ENCODE results near the gene TACC3.

TACC3 gene

DNA sequence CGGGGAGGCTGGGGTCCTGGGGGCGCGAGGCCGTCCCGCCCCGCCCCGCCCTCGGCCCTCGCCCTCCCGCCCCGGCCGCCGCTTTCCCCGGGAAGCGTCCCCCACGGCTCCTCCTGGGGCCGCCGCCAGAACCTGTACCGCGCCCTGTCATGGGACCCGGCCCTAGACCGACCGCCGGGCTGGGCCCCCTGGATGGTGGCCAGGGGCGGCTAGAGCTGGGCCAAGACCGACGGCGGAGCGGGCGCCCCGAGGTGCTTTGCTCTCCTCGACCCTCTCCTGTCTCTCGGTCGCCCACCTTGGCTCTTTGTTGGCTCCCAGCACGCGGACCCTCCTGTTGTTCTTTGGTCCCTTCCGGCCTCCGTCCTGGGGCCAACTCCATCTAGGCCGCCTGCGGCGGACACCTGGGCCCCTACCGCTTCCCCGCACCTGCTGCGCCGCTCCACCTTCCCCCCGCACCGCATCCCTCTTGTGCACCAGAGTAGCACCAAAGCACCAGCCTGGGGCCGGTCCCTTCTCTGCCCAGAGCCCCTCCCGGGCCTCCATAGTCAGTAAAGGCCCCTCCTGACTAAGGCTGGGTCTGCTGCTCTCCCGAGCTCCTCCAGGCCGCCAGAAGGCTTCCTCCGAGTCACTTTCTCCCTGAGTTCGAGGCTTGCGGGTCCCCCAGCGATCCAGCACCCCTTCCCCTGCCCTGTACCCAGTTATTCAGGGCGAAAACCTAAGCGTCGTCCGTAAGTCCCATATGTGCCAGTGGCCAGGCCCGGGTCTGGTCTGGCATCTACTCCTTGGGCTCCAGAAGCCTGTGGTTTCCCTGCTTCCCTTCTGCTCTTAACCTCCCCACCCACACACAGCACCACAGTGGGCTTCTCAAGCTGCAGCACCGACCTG lies 587 bp downstream of the TACC3 start:
- DNase-seq (ENCODE audit: low read depth in 3 of 3, low spot score in 1 of 3) = no peak

DNA sequence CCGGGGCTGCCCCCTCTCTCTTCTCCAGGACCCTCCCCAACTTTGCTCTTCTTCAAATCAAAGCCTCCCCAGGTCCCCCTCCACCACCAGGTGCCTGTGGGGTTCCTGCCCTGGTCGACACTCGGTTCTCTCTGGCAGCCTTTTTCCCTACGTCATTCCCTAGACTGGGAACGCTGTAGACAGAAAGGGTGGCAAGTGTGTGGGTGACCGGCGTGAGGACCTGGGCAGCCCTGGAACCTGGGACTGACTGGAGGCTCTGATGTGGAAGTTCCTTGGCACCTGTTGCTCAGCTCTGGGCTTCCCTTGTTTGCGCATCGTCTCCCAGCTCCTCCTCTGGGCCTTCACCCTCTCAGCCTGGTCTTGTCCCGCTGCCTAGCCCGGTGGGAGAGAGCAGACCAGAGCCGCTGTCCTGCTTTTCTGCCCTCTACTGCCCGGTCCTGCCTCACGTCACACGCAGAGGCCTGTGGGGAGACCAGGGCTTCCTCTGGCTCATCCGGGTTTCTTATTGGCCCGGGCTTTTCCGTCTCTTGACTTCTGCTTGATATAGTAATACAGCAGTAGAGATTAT lies 1.3 kb downstream of the TACC3 start:
- no peak for DNase-seq (ENCODE audit: low read depth in 3 of 3, low spot score in 1 of 3)

DNA sequence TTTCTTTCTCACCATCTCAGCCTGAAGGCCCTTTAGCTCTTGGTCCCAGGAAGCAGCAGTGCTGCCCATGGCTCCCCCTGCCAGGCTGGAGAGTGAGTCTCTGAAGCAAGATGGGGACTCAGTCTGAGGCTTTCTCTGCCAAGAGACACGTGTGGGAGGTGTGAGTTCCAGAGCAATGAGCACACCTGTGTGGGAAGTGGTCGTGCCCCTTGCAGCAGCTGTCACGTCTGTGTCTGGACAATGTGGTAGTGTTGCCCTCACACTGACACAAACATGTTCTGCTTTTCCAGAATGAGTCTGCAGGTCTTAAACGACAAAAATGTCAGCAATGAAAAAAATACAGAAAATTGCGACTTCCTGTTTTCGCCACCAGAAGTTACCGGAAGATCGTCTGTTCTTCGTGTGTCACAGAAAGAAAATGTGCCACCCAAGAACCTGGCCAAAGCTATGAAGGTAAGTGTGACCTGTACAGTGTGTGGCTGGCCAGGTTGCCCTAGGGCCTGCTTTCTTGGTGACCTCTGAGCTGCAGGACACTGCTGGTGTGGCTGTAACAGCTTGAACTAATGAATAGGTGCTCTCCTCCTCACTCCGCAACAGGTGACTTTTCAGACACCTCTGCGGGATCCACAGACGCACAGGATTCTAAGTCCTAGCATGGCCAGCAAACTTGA lies 1.9 kb downstream of the TACC3 start:
- DNase-seq (ENCODE audit: low read depth in 3 of 3, low spot score in 1 of 3) = no peak

DNA sequence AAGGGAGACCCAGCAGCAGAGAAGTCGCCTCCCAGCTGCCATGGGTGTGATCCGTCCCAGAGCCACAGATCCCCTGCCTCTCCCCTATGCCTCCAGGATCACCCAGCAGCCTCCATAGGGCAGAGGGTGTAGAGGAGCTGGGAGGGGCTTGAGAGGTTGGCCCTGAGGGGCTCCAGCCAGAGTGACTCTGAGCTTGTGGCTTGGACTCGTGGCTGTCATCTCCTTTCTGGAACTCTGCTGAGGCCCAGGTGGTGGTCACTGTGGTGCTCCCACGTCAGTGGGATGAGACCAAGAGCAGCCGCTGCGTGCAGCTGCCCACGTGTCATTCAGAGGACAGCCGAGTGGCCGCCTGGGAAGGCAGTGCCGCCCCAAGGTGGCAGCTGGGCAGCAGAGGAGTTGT lies 4.2 kb downstream of the TACC3 start:
- DNase-seq (ENCODE audit: low read depth in 3 of 3, low spot score in 1 of 3) = no peak

DNA sequence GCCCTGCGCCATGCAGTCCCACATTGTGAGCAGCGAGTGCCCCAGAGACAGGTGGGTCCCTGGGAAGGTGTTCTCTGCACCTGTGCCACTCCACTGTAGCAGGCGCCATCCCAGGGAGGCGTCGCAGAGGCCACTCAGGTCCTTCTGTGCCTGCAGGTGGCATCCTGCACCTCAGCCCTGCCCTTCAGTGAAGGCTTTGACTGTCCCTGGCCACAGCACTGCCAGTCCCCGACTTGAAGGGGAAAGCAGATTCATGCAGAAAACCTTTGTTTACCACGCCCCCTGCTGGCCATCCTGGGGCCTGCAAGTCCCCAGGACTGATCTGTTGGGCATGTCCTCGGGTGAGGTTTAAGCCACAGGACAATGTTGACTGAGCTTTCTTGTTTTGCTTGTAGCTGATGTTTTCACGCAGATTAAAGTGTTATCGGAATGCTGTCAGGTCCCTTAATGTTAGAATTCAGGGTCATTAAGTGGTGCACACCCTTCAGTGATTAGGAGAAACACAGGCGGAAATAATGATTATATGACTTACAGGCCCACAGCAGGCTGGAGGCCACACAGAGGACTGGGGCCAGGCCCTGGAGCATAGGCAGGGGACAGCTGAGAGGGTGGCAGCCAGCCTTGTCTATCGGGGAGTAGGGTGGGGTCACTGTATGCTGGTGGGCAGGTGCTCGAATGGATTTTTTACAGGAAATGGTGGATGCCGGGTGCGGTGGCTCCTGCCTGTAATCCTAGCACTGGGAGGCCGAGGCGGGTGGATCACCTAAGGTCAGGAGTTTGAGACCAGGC lies 5.0 kb downstream of the TACC3 start:
- peak; percentile 80 to 92 (median 80) for DNase-seq (ENCODE audit: low read depth in 3 of 3, low spot score in 1 of 3)

DNA sequence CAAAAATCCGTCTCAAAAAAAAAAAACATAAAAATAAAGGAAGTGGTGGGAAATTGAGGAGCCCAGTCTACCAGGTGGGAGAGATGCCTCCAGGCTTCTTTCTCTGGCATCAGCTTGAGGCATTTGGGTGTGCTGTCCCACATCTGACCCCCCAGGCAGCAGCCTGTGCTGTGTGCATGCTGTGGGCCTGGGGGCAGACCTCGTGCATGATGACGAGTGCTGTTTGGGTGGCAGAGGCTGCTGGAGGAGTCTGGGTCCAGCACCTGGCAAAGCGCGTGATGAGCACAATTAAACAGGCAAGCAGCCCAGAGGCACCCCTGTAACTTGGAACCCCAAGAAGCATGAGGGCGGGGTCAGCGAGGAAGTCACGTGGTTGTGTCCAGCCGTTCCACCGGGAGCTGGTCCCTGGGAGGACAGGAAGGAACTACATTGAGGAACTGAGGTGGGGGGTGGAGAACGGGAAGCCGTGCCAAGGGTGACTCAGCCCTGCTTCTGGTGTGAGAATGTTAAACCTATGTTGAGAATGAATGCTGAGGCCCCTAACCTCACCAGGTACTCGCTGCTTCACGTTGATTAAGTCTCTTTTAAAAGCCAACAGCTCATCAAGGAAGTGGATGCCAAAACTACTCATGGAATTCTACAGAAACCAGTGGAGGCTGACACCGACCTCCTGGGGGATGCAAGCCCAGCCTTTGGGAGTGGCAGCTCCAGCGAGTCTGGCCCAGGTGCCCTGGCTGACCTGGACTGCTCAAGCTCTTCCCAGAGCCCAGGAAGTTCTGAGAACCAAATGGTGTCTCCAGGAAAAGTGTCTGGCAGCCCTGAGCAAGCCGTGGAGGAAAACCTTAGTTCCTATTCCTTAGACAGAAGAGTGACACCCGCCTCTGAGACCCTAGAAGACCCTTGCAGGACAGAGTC lies 6.1 kb downstream of the TACC3 start:
- no peak for DNase-seq (ENCODE audit: low read depth in 3 of 3, low spot score in 1 of 3)

DNA sequence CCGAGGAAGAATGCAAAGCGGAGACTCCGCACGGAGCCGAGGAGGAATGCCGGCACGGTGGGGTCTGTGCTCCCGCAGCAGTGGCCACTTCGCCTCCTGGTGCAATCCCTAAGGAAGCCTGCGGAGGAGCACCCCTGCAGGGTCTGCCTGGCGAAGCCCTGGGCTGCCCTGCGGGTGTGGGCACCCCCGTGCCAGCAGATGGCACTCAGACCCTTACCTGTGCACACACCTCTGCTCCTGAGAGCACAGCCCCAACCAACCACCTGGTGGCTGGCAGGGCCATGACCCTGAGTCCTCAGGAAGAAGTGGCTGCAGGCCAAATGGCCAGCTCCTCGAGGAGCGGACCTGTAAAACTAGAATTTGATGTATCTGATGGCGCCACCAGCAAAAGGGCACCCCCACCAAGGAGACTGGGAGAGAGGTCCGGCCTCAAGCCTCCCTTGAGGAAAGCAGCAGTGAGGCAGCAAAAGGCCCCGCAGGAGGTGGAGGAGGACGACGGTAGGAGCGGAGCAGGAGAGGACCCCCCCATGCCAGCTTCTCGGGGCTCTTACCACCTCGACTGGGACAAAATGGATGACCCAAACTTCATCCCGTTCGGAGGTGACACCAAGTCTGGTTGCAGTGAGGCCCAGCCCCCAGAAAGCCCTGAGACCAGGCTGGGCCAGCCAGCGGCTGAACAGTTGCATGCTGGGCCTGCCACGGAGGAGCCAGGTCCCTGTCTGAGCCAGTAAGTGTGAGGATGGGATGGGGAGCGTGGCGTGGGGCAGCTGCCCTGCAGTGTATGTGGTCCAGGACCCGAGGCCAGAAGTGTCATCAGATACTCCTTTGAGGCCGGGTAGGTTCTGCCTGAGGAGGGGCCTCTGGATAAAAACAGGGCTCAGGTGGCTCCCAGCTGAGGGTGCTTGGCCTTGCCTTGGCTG lies 7.0 kb downstream of the TACC3 start:
- DNase-seq (ENCODE audit: low read depth in 3 of 3, low spot score in 1 of 3) = no peak

DNA sequence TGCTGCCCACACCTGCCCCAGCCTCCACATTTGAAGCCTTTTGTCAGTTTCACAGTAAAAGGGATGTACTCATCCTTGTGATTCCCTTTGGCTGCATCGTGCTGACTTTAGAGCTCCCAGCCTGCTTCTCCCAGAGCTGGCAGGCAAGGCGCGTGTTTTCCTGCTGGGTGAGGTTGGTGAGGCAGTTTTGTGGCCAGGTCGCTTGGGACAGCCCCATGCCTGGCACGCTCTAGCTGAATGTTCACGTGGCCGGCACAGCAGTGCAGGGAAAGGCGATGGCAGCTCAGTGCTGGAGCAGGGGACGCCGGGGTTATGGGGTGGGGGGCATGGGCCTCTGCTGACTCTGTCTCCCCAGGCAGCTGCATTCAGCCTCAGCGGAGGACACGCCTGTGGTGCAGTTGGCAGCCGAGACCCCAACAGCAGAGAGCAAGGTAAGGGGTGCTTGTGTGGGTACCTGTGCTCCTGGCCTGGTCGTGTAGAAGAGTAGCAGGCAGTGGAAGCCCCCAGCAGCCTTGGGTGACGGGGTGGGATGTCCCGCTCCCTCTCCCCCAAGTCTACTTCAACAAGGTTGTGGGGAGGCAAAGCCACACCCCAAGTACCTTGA lies 9.3 kb downstream of the TACC3 start:
- DNase-seq (ENCODE audit: low read depth in 3 of 3, low spot score in 1 of 3) = no peak

DNA sequence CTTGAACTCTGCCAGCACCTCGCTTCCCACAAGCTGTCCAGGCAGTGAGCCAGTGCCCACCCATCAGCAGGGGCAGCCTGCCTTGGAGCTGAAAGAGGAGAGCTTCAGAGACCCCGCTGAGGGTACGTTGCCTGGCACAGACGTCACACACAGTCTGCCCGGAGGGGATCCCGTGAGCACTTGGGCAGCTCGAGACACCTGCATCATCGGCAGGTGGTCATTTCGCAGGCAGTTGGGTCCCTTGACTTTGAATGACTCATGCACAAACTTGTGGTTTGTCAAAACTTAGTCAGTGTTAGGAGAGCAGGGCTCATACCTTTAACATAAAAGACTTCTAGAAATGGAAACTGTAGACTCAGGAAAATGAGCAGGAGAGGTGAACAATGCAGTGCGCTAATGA lies 9.9 kb downstream of the TACC3 start:
- no peak for DNase-seq (ENCODE audit: low read depth in 3 of 3, low spot score in 1 of 3)

DNA sequence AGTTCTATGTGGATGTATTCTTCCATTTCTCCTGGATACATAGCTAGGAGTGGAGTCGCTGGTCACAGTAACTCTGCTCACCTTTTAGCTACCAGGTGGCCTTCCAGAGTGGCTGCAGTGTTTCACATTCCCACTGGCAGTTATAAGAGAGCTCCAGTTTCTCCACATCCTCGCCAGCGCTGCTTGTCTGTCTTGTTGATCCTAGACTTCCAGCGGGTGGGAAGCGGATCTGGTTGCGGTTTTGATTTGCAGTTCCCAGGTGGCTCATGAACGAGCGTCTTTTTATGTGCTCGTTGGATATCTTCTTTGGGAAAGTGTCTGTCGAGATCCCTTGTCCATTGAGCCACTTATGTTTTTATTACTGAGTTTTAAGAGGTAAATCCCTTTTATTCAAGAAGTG lies 11.6 kb downstream of the TACC3 start:
- no peak for DNase-seq (ENCODE audit: low read depth in 3 of 3, low spot score in 1 of 3)

DNA sequence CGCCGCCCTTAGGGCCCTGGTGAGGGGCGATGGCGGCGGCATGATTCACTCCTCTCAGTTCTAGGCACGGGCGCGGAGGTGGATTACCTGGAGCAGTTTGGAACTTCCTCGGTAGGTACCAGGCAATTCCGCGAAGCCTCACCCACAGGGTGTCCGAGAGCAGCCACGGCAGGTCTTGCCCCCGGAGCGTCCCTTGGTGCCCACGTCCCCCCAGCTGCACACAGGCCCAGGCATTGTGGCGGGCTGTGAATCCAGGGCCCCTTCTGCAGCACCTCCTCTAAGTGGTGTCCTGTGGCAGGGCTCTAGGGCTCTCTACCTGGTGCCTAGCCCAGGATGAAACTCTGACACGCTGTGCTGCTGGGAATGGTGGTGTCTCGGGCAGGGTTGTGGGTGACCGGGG lies 13.9 kb downstream of the TACC3 start:
- DNase-seq (ENCODE audit: low read depth in 3 of 3, low spot score in 1 of 3) = no peak

DNA sequence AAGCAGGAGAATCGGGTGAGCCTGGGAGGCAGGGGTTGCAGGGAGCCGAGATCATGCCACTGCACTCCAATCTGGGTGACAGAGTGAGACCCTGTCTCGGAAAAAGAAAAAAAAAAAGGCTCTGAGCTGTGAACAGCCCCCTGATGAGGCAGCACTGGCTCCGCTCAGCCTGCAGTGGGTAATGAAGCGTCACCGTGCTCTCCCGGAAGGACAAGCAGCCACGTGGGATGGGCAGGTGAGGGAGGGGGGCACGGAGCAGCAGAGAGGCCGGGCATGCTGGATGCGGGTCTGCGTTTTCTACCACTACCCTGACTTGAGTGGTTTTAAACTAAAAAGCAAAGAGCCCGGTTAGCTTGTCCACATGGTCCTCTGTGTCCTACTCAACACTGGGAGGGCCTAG lies 15.5 kb downstream of the TACC3 start:
- DNase-seq (ENCODE audit: low read depth in 3 of 3, low spot score in 1 of 3) = no peak

DNA sequence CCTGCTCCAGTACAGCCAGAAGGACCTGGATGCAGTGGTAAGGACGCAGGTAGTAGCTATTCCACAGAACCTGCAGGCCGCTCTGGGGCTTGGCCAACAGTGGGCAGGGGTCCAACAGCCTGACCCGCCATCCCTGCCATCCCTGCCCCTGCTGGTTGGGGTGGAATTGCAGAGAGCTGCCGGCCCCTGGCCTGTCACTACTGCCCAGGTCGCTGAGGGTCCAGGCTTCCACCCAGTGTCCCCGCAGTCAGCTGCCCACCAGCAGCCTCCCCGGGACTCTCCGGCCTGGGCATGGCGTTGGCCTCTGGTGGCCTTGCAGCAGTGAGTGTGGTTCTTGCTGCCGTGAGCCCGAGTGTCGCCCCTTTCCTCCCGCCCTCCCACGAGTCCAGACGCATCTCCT lies 16.3 kb downstream of the TACC3 start:
- no peak for DNase-seq (ENCODE audit: low read depth in 3 of 3, low spot score in 1 of 3)

DNA sequence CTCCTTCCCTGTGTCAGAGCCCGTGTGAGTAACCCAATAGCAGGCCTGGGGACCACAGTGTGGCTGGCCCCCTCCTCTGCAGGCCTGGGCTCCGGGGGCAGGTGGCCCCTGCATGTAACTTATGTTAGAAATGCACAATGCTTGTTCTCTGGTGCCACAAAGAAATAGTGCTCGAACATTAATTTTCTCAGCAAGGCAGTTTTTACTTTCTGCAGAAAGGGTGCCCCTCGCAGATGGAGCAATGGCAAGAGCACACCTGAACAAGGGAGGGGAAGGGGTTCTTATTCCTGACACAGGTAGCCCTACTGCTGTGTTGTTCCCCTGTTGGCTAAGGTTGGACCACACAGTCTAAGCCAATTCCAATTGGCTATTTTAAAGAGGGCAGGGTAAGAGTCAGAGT lies 17.1 kb downstream of the TACC3 start:
- DNase-seq (ENCODE audit: low read depth in 3 of 3, low spot score in 1 of 3) = no peak

DNA sequence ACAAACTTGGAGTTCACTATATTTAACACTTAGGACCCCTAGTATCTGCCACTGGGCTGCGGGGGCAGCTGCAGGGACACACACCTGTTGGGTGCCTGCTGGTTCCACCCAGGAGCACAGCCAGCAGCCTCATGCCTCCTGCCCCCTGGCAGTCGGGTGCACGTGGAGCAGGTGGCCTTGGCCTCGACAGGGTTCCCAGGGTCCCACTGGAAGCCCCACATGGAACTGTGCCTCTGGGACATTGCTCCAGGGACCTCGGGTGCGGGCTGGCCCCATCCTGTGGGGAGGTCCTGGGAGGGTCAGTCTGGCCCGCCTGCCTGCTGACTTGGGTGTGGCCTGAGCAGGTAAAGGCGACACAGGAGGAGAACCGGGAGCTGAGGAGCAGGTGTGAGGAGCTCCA lies 18.0 kb downstream of the TACC3 start:
- no peak for DNase-seq (ENCODE audit: low read depth in 3 of 3, low spot score in 1 of 3)

DNA sequence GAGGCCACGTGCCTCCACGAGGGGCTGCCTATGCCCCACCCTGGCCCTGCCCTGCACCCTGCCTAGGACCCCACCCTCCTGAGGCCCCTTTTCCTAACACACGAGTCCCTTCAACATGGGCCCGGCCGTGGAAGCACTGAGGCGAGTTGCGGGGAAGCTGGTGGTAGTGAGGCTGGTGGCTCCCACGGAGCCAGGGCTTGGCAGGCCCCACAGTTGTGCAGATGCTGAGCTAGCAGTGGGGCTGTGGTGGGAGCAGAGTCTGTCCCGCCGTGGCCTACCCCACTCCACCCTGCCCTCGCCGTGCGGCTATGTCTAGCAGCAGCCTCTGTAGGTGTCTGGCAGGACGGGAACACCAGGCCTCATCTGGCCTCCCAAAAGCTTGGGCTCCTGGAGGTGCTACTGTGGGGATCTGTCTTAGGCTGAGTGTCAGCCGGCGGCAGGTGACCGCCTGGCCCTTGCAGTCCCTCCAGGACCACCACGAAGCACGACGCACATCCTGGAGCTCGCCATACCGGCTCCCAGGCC lies 18.8 kb downstream of the TACC3 start:
- DNase-seq (ENCODE audit: low read depth in 3 of 3, low spot score in 1 of 3) = no peak

DNA sequence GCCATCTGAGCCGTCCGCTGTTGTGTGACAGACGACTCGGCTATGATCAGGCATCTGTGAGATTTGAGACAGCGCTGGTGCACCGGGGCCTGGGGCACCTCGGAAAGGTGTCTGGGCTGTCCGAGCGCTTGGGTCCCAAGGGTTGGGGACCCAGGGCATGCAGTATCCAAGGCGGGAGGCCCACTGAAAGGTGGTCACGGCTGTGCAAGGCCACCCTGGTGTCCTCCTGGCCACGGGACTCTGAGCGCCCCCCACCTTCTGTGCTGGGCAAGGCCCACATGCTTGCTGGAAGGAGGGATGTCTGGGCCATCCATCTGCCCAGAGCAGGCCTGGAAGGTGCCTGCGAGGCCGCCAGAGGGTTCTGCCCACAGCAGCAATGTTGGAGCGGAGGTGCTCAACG lies 19.9 kb downstream of the TACC3 start:
- DNase-seq (ENCODE audit: low read depth in 3 of 3, low spot score in 1 of 3) = no peak

DNA sequence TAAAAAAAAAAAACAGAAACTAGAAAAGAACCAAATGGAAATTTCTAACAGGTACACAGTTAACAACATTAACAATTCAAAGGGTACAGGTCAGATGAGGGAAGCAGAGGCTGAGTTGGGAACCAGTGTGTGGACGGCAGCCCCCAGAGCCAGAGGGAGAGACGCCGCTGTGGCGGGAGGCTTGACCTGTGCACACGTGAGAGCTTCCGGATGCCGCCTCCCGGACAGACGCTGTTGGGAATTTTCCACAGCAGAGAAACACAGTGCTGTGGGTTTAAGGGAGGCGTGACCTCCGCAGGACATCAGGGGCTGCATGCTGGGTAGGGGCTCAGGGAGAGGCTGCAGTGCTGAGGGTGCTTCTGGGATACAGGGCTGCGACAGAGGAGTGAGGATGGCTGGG lies 22.2 kb downstream of the TACC3 start:
- DNase-seq (ENCODE audit: low read depth in 3 of 3, low spot score in 1 of 3) = no peak

DNA sequence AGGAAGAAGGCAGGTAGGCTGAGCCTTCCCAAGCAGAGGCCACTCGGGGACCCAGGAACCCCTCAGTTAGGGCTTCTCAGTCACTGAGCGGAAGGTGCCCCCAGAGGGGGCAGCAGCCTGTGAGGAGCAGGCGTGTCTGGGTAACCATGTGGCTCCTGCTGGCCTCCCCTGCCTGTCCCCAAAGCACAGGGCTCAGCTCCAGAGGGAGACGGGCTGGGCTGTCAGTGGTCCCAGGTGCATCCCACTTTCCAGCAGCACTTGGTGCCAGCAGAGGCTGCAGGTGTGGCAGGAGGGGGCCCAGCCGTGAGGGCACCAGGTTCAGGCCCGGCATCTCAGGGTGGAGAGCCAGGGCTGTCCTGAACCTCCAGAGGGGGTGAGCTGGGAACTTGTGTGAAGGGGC lies 22.7 kb downstream of the TACC3 start:
- DNase-seq (ENCODE audit: low read depth in 3 of 3, low spot score in 1 of 3) = no peak
